ENCODE results near the gene CFAP20. TPM values are rescaled to one million over a fixed set of nuclear protein-coding genes. Genes with fewer than 3 reads are reported as not detected.

The CFAP20 gene
- total RNA-seq, 4 donors from 2014 or later: 46.6 to 66.6 (median 58.9) TPM

DNA sequence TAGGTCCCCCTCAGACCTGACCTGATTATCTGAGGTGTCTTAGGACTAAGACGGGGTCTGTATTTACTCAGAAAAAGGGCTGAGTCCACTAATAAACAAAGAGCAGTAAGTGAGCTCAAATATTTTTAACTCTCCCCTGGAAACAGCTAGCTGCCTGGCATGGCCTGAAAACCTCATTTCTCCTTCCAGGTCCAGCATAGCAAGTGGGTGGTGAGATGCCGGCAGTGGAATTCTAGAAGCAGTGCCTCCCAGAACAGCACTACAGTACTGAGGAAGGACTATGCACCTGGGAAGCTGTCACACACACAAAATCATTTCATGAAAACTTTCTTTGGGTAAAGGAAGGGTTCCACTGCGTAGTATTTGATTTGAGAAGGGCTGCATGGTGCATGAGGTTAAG lies 29.5 kb upstream of the CFAP20 start:
- intact Hi-C loops (cut with DNase I; ENCODE audit: low total_unique reads): no loop called here
- no peak overlapping the region for H3K4me3 ChIP-seq (ENCODE audit: low read depth, poor library complexity, severe bottlenecking)
- 95 to 96% methylated on average over 3 of the region's 3 CpGs for WGBS, 2 donors
- DNase-seq (ENCODE audit: low spot score in 2 of 2): no peak
- TF ChIP-seq CTCF (IDR thresholded peaks at IDR 0.05): no peak
- no peak for TF ChIP-seq POLR2A (IDR thresholded peaks at IDR 0.05)

GRCh38 chr16:58157951-58158540 lies 28.9 kb upstream of the CFAP20 start:
- H3K4me3 ChIP-seq (ENCODE audit: low read depth, poor library complexity, severe bottlenecking): no peak overlapping the region
- DNase-seq (ENCODE audit: low spot score in 2 of 2): no peak
- TF ChIP-seq CTCF (IDR thresholded peaks at IDR 0.05) (no peak), POLR2A (IDR thresholded peaks at IDR 0.05) (no peak)
- 84 to 85% methylated on average over 29 of the region's 29 CpGs for WGBS, 2 donors
- intact Hi-C loops (cut with DNase I; ENCODE audit: low total_unique reads): no loop called here

GRCh38 chr16:58157239-58157638 lies 28.1 kb upstream of the CFAP20 start:
- no peak overlapping the region for H3K4me3 ChIP-seq (ENCODE audit: low read depth, poor library complexity, severe bottlenecking)
- no peak for DNase-seq (ENCODE audit: low spot score in 2 of 2)
- intact Hi-C loops (cut with DNase I; ENCODE audit: low total_unique reads): no loop called here
- TF ChIP-seq POLR2A (IDR thresholded peaks at IDR 0.05): no peak
- WGBS, 2 donors: 90 to 95% methylated on average over 2 of the region's 2 CpGs

DNA sequence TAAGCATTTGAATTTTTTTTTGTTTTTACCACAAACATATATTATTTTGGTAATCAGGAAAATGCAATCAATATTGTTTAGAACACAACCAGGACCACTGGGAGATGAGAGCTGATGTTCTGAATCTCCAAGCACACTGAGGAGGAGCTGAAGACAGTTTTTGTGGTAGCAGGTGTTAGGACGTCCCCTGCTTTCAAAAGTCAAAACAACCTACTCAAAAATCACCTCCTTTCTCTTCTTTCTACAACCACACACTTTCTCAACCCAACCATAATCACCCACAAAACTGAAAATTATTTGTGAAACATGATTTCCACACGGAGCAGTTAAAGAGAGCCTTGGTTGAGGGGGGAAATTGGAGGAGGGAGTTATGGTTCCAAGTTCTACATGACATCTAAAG lies 26.7 kb upstream of the CFAP20 start:
- intact Hi-C loops (cut with DNase I; ENCODE audit: low total_unique reads): no loop called here
- no peak for DNase-seq (ENCODE audit: low spot score in 2 of 2)
- 59 to 78% methylated on average over 2 of the region's 2 CpGs for WGBS, 2 donors
- H3K4me3 ChIP-seq (ENCODE audit: low read depth, poor library complexity, severe bottlenecking): no peak overlapping the region
- TF ChIP-seq POLR2A (IDR thresholded peaks at IDR 0.05) (no peak), CTCF (IDR thresholded peaks at IDR 0.05) (no peak)

GRCh38 chr16:58154345-58154744 lies 25.2 kb upstream of the CFAP20 start:
- no peak overlapping the region for H3K4me3 ChIP-seq (ENCODE audit: low read depth, poor library complexity, severe bottlenecking)
- intact Hi-C loops (cut with DNase I; ENCODE audit: low total_unique reads): no loop called here
- TF ChIP-seq POLR2A (IDR thresholded peaks at IDR 0.05) (no peak), CTCF (IDR thresholded peaks at IDR 0.05) (no peak)
- 78 to 83% methylated on average over 2 of the region's 2 CpGs for WGBS, 2 donors
- DNase-seq (ENCODE audit: low spot score in 2 of 2): no peak

DNA sequence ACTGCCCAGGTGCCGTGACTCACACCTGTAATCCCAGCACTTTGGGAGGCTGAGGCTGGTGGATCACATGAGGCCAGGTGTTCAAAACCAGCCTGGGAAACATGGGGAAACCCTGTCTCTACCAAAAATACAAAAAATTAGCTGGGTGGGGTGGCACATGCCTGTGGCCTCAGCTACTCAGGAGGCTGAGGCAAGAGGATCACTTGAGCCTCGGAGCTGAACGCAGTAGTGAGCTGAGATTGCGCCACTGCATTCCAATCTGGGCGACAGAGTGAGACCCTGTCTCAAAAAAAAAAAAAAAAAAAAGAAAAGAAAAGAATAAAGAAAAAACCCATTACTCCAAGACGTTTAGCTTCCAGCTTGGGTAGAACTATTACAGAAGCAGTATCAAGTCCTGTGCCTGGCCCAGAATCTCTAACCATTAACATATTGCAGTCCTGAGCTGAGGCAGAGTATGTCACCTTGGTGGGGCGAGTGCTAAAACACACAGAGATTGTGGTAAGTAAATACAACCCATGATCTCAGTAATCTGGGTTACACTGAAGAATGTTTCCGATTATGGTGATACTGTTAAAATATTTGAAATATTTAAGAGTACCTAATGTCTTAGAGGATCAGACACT lies 23.2 kb upstream of the CFAP20 start:
- no peak overlapping the region for H3K4me3 ChIP-seq (ENCODE audit: low read depth, poor library complexity, severe bottlenecking)
- 80 to 88% methylated on average over 8 of the region's 8 CpGs for WGBS, 2 donors
- intact Hi-C loops (cut with DNase I; ENCODE audit: low total_unique reads): no loop called here
- no peak for DNase-seq (ENCODE audit: low spot score in 2 of 2)
- TF ChIP-seq CTCF (IDR thresholded peaks at IDR 0.05) (no peak), POLR2A (IDR thresholded peaks at IDR 0.05) (no peak)
